Cardiac fibroblast (primary cell): ENCODE data around the gene RAB30.
A peak's percentile ranks its signal among the peaks of the same experiment; 100 is the strongest.
"Not testable (repeated sequence)": the region's sequence is repeated elsewhere in the genome, so short reads cannot be mapped to it uniquely, and the experiment has no call there.

Experiments
- DNase-seq, 2 donors: peaks; one replicate each; pipeline versions ENCODE4 v3.0.0 to v3.0.0-alpha.2; 2010; ENCODE audit warnings: low read depth in 2 of 2
- H3K4me3 ChIP-seq, 2 donors: replicated peaks in 1 of 2; 1 replicate in 1 of 2; 2 replicates in 1 of 2; pipeline ENCODE4 v1.5.1; 2011; ENCODE audit warnings: low read depth in 2 of 2, low read length in 2 of 2, mild to moderate bottlenecking in 2 of 2, moderate library complexity in 1 of 2
- CTCF ChIP-seq: IDR thresholded peaks from one replicate; pipeline ENCODE4 v1.5.1; 2011; ENCODE audit warnings: low read depth, mild to moderate bottlenecking, low read length, inconsistent platforms

Gene RAB30

GRCh38 chr11:83014951-83015350 lies 56.7 kb downstream of the RAB30 start:
- TF ChIP-seq CTCF, result no peak
- H3K4me3 ChIP-seq, result no peak overlapping the region
- no peak for DNase-seq

GRCh38 chr11:83012168-83013067 lies 59.3 kb downstream of the RAB30 start:
- H3K4me3 ChIP-seq, result no peak overlapping the region
- no peak for TF ChIP-seq CTCF
- DNase-seq, result no peak

- TF ChIP-seq CTCF, result no peak
- H3K4me3 ChIP-seq, result no peak overlapping the region
- no peak for DNase-seq
These were observed 60.1 kb downstream of the RAB30 start for GRCh38 chr11:83011333-83012167.

GRCh38 chr11:83009999-83010398 lies 61.7 kb downstream of the RAB30 start:
- DNase-seq, result no peak
- H3K4me3 ChIP-seq, result no peak overlapping the region
- TF ChIP-seq CTCF, result no peak

- DNase-seq, H3K4me3 ChIP-seq: not testable (repeated sequence)
These were observed 62.6 kb downstream of the RAB30 start for GRCh38 chr11:83009136-83009535.

GRCh38 chr11:83008581-83008923 lies 63.1 kb downstream of the RAB30 start:
- no peak for TF ChIP-seq CTCF
- H3K4me3 ChIP-seq, result no peak overlapping the region
- peak in 1 of 2 donors; percentile 55 for DNase-seq

GRCh38 chr11:83007909-83008580 lies 63.7 kb downstream of the RAB30 start:
- H3K4me3 ChIP-seq, result no peak overlapping the region
- DNase-seq, result peak in 1 of 2 donors; percentile 48
- TF ChIP-seq CTCF, result no peak
